IPS-20b (cell line): Measurements from ENCODE around the gene HMGCL.

Experiments
- H3K27ac ChIP-seq: one replicate; pipeline ENCODE4 v1.5.1; 2013; ENCODE audit warnings: low read length
- H3K27me3 ChIP-seq: 2 replicates; pipeline ENCODE4 v1.6.1; 2013; ENCODE audit warnings: mild to moderate bottlenecking, low read length, inconsistent platforms; ENCODE audit not compliant: insufficient read depth
- H3K36me3 ChIP-seq: 2 replicates; pipeline ENCODE4 v1.6.1; 2013; ENCODE audit warnings: low read depth, mild to moderate bottlenecking, inconsistent platforms, low read length, moderate library complexity; ENCODE audit not compliant: insufficient read depth
- H3K4me1 ChIP-seq: 2 replicates; pipeline ENCODE4 v1.6.1; 2013; ENCODE audit warnings: mild to moderate bottlenecking, control low read depth, inconsistent platforms, low read length, moderate library complexity; ENCODE audit not compliant: insufficient read depth
- H3K4me3 ChIP-seq: 2 replicates; pipeline ENCODE4 v1.5.1; 2013; ENCODE audit warnings: mild to moderate bottlenecking, low read length, inconsistent platforms
- H3K9ac ChIP-seq: 2 replicates; pipeline ENCODE4 v1.6.1; 2013; ENCODE audit warnings: low read depth, mild to moderate bottlenecking, inconsistent platforms, low read length, moderate library complexity
- H3K9me3 ChIP-seq: 2 replicates; pipeline ENCODE4 v1.6.1; 2013; ENCODE audit warnings: mild to moderate bottlenecking, low read depth, low read length, inconsistent platforms; ENCODE audit not compliant: insufficient read depth

HMGCL gene

GRCh38 chr1:23763041-23763577, 62.1 kb downstream of the HMGCL start:
- Histone ChIP-seq H3K4me3 (no peak overlapping the region), H3K27ac (no peak overlapping the region), H3K36me3 (peaks cover 49% of the 10 kb centered on the region), H3K27me3 (no peaks in the 10 kb centered on the region), H3K9me3 (no peaks in the 10 kb centered on the region), H3K4me1 (no peaks in the 10 kb centered on the region), H3K9ac (no peak overlapping the region)

GRCh38 chr1:23759277-23759676, 66.0 kb downstream of the HMGCL start:
- Histone ChIP-seq H3K4me3 (no peak overlapping the region), H3K27me3 (no peaks in the 10 kb centered on the region), H3K4me1 (no peaks in the 10 kb centered on the region), H3K9me3 (no peaks in the 10 kb centered on the region), H3K27ac (no peak overlapping the region), H3K9ac (no peak overlapping the region), H3K36me3 (peaks cover 80% of the 10 kb centered on the region)

GRCh38 chr1:23757812-23758211, 67.4 kb downstream of the HMGCL start:
- H3K36me3 ChIP-seq, result peaks cover 87% of the 10 kb centered on the region
- H3K4me1 ChIP-seq, result no peaks in the 10 kb centered on the region
- no peaks in the 10 kb centered on the region for H3K27me3 ChIP-seq
- no peak overlapping the region for H3K27ac ChIP-seq
- H3K9me3 ChIP-seq, result no peaks in the 10 kb centered on the region
- no peak overlapping the region for H3K9ac ChIP-seq
- H3K4me3 ChIP-seq, result no peak overlapping the region

- Histone ChIP-seq H3K36me3 (peaks cover 97% of the 10 kb centered on the region), H3K4me3 (no peak overlapping the region), H3K27ac (no peak overlapping the region), H3K27me3 (no peaks in the 10 kb centered on the region), H3K9ac (no peak overlapping the region), H3K9me3 (no peaks in the 10 kb centered on the region), H3K4me1 (no peaks in the 10 kb centered on the region)
These were observed 68.6 kb downstream of the HMGCL start for GRCh38 chr1:23756676-23757075.

- Histone ChIP-seq H3K9me3 (no peaks in the 10 kb centered on the region), H3K27me3 (no peaks in the 10 kb centered on the region), H3K4me1 (no peaks in the 10 kb centered on the region), H3K4me3 (no peak overlapping the region), H3K9ac (no peak overlapping the region), H3K27ac (no peak overlapping the region), H3K36me3 (peaks cover 88% of the 10 kb centered on the region)
These were observed 72.3 kb downstream of the HMGCL start for GRCh38 chr1:23752909-23753308.
